Prostate gland (tissue), 2 donors: ENCODE results near the gene SMPD1.

Experiments used
- CTCF ChIP-seq, 4 experiments: fragments of 200-600 bp in 2 of 4; fragments of 450-650 bp in 2 of 4; sonication (generic) in 2 of 4; IDR thresholded peaks; 1 replicate in 3 of 4; 2 replicates in 1 of 4; pipeline ENCODE4 v1.5.1; 2016 to 2019; ENCODE audit warnings: antibody characterized with exemption in 4 of 4, mild to moderate bottlenecking in 2 of 4, moderate library complexity in 2 of 4
- POLR2AphosphoS5 ChIP-seq: sonication (generic); formaldehyde crosslinking; IDR thresholded peaks from one replicate; pipeline ENCODE4 v1.6.1; 2017; ENCODE audit warnings: antibody characterized with exemption

- no peak for TF ChIP-seq CTCF (IDR thresholded peaks at IDR 0.05)
- TF ChIP-seq POLR2AphosphoS5: no peak
Measured at GRCh38 chr11:6403539-6403938, 13.3 kb downstream of the SMPD1 start.
